Esophagus muscularis mucosa (tissue), 4 donors: ENCODE data around the gene BCL11A.

Experiments
- EP300 ChIP-seq: sonication (generic); formaldehyde crosslinking; IDR thresholded peaks from one replicate; pipeline ENCODE4 v1.6.1; 2017; ENCODE audit warnings: antibody characterized with exemption
- POLR2A ChIP-seq: fragments of 450-650 bp; IDR thresholded peaks from one replicate; pipeline ENCODE4 v1.6.1; 2017; ENCODE audit warnings: antibody characterized with exemption, moderate library complexity, mild to moderate bottlenecking, low read depth
- POLR2AphosphoS5 ChIP-seq, 2 donors: sonication (generic); formaldehyde crosslinking; IDR thresholded peaks; one replicate each; pipeline ENCODE4 v1.6.1; 2017; ENCODE audit warnings: antibody characterized with exemption in 2 of 2
- TF ChIP-seq, protein P1 (sequence below), 3 experiments: fragments of 200-600 bp in 2 of 3; fragments of 450-650 bp in 1 of 3; sonication (generic) in 2 of 3; IDR thresholded peaks; one replicate each; pipeline ENCODE4 v1.5.1; 2017 to 2019; ENCODE audit warnings: antibody characterized with exemption in 3 of 3, mild to moderate bottlenecking in 2 of 3, moderate library complexity in 1 of 3

DNA sequence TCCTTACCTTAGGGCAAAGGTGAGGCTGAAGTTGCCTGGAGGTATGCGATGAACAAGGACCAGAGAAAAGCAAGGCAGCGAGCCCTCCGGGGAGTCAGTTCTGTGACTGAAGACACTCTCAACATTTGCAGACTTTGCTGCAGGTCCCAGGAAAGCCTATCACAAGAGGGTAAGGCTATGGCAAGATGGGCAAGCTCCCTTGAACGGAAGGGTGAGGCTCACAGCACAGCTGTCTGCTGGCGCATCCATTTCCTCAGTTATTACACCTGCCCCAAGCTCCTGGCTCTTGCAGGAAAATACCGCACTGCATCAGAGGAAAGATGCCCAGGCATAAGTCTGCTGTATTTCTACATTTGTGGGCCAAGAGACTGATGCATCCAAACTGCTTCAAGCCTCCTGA, 141.4 kb downstream of the BCL11A start:
- TF ChIP-seq, protein P1, sequence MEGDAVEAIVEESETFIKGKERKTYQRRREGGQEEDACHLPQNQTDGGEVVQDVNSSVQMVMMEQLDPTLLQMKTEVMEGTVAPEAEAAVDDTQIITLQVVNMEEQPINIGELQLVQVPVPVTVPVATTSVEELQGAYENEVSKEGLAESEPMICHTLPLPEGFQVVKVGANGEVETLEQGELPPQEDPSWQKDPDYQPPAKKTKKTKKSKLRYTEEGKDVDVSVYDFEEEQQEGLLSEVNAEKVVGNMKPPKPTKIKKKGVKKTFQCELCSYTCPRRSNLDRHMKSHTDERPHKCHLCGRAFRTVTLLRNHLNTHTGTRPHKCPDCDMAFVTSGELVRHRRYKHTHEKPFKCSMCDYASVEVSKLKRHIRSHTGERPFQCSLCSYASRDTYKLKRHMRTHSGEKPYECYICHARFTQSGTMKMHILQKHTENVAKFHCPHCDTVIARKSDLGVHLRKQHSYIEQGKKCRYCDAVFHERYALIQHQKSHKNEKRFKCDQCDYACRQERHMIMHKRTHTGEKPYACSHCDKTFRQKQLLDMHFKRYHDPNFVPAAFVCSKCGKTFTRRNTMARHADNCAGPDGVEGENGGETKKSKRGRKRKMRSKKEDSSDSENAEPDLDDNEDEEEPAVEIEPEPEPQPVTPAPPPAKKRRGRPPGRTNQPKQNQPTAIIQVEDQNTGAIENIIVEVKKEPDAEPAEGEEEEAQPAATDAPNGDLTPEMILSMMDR (IDR thresholded peaks at IDR 0.05): no peak
- no peak for TF ChIP-seq POLR2AphosphoS5 (IDR thresholded peaks at IDR 0.05)
- no peak for TF ChIP-seq POLR2A
- no peak for TF ChIP-seq EP300
